Bronchial epithelial cell (primary cell): ENCODE results near the gene AUTS2. TPM values are rescaled to one million over a fixed set of nuclear protein-coding genes. Genes with fewer than 3 reads are reported as not detected.
"Not testable (repeated sequence)": the region's sequence is repeated elsewhere in the genome, so short reads cannot be mapped to it uniquely, and the experiment has no call there.

Source experiments
- DNase-seq: peaks from one replicate; pipeline ENCODE4 v3.0.0-alpha.2; 2010; ENCODE audit warnings: low read depth
- FAIRE-seq: peaks from 2 replicates; lab custom pipeline; 2011; peaks lifted over from hg19 to GRCh38; lab: Jason Lieb, UNC
- H3K27me3 ChIP-seq: 2 replicates; pipeline ENCODE4 v1.5.1; 2011; ENCODE audit warnings: low read length; ENCODE audit not compliant: control insufficient read depth, insufficient read depth
- H3K36me3 ChIP-seq: 2 replicates; pipeline ENCODE4 v1.5.1; 2011; ENCODE audit warnings: low read length; ENCODE audit not compliant: control insufficient read depth, insufficient read depth
- H3K4me3 ChIP-seq: 2 replicates; pipeline ENCODE4 v1.5.1; 2011; ENCODE audit warnings: mild to moderate bottlenecking, low read depth, low read length, control low read depth
- CTCF ChIP-seq: IDR thresholded peaks from 2 replicates; pipeline ENCODE4 v1.5.1; 2011; ENCODE audit warnings: mild to moderate bottlenecking, moderate library complexity, low read length, control low read depth, inconsistent platforms; ENCODE audit not compliant: insufficient read depth, severe bottlenecking
- total RNA-seq: library from RNA; depleted of rRNA; stranded (reverse); fragments of >200 nt; gene quantifications from 2 replicates; pipeline ENCODE4 v1.2.1, GENCODE V29; 2014

AUTS2 gene
- total RNA-seq, 1 donor from 2014 or later = 9.5 TPM

GRCh38 chr7:70360557-70360956, 762.3 kb downstream of the AUTS2 start:
- DNase-seq (no peak), FAIRE-seq (no peak)
- H3K36me3 ChIP-seq = no peaks in the 10 kb centered on the region
- TF ChIP-seq CTCF = no peak
- no peak overlapping the region for H3K4me3 ChIP-seq
- no peaks in the 10 kb centered on the region for H3K27me3 ChIP-seq

DNA sequence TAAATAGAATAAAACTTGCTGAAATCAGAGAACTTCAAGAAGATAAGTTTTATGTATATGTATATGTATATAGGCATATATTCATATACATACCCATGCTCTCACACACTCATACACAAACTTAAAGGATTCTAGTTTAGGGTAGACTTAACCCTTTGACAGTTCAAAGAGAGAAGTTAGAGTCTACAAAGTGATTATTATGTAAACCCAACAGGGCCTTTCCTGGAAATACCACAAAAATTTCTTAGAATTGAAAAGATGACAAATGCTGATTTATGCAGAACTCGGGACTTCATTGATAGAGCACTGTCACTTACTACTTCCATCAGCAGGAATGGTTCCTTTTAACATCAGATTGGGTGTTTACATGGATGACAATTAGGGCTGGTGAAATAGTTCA, 763.5 kb downstream of the AUTS2 start:
- Histone ChIP-seq H3K4me3 (no peak overlapping the region), H3K36me3 (no peaks in the 10 kb centered on the region), H3K27me3 (no peaks in the 10 kb centered on the region)
- DNase-seq = no peak
- FAIRE-seq = no peak
- TF ChIP-seq CTCF = no peak

GRCh38 chr7:70364393-70364792, 766.1 kb downstream of the AUTS2 start:
- FAIRE-seq, H3K36me3 ChIP-seq, H3K4me3 ChIP-seq, H3K27me3 ChIP-seq, DNase-seq: not testable (repeated sequence)

DNA sequence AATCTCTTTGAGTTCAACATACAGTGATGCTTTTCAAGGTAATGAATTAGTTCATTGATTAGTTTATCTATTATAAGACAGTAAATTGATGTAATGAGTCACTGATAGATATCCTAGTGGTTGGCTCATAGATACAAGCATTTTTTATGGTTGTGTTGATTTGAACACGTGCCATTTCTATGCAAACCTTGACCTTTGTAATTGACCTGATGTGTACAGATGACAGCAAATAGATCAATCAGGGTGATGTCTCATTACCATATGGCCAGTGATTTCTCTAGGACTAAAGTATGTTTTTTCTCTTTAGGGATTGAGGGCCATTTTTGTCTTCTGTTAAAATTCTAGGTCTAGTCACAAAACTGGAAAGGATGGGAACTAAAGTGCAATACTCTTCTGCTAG, 773.4 kb downstream of the AUTS2 start:
- Histone ChIP-seq H3K4me3 (no peak overlapping the region), H3K36me3 (no peaks in the 10 kb centered on the region), H3K27me3 (no peaks in the 10 kb centered on the region)
- DNase-seq (no peak), FAIRE-seq (no peak)
- TF ChIP-seq CTCF = no peak

DNA sequence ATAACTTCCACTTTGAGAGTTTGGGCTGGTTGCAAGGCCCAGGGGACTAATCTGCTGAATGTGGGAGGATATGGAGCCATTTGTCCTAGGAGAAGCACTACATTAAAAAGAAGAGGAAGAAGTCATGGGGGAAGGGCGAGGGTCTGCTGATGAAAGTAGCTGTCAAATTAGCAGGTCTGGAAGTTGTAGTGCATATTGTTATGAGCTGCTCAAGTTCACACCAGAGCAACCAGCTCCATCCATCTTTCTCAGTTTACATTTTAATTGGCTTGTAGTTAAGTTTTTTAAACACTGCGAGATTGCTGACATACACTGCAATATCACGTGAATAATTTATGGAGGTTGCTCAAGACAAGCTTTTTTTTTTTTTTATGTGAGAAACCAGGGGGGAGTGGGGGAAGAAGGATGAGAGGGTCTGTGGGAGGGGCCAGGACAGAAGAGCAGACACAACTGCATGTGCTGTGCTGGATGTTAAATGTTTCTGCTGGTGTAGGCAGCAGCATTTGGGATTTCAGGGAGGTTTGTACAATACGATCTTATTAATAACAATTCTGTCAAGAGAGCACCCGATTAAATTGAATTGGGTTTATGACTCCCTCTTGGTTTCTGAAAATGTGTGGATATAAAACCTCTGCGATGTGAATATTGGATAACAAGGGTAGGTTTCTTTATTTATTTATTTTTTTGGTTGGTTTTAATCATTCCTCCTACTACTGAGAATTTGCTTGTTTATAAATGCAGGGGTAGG, 774.7 kb downstream of the AUTS2 start:
- H3K4me3 ChIP-seq = no peak overlapping the region
- TF ChIP-seq CTCF = no peak
- DNase-seq (no peak), FAIRE-seq (no peak)
- H3K36me3 ChIP-seq = no peaks in the 10 kb centered on the region
- no peaks in the 10 kb centered on the region for H3K27me3 ChIP-seq

- peak; percentile 92 for FAIRE-seq
- no peak for DNase-seq
- no peak for TF ChIP-seq CTCF
- H3K4me3 ChIP-seq = no peak overlapping the region
- H3K36me3 ChIP-seq = no peaks in the 10 kb centered on the region
- no peaks in the 10 kb centered on the region for H3K27me3 ChIP-seq
Measured at GRCh38 chr7:70374772-70375533, 776.7 kb downstream of the AUTS2 start.
